ENCODE measurements around the gene CELF2. TPM values are rescaled to one million over a fixed set of nuclear protein-coding genes. Genes with fewer than 3 reads are reported as not detected.

CELF2 gene
- total RNA-seq, 1 experiment from 2014 or later: 28.7 TPM

DNA sequence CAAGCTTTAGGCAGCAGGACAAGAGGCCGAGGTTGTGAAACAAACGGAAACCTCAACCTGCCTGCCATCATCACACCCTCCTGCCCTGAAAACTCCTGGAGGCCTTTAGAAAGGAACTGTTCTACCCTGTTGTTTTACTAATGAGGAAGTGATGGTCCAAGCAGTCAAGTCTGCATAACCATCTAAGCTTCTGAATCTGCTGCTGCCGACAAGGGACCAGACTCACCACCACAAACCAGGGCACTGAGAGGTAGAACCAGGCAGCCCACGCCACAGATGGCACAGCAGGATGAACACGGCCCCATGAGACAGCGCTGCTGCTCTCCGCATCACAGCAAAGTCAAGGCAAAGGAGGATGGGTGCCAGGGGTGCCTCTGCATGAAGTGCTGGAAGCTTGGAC is 209.4 kb downstream of the CELF2 start:
- no peaks in the 10 kb centered on the region for H3K27me3 ChIP-seq (ENCODE audit: insufficient read depth, low read length)
- H2BK120ac ChIP-seq (ENCODE audit: low read depth, low read length, poor library complexity, severe bottlenecking): no peak overlapping the region

More for the DNA sequence above, 209.4 kb downstream of the CELF2 start:
- no peak overlapping the region for H2BK5ac ChIP-seq (ENCODE audit: insufficient read length, low read length)
- no peak overlapping the region for H4K8ac ChIP-seq (replicated peaks; ENCODE audit: insufficient read length, low read depth, low read length)
- H2BK20ac ChIP-seq (ENCODE audit: low read depth, low read length, poor library complexity, severe bottlenecking): no peak overlapping the region
- H3K4me2 ChIP-seq (ENCODE audit: insufficient read depth, insufficient read length, low read length): no peak overlapping the region
- H3K4me1 ChIP-seq (ENCODE audit: insufficient read depth, low read length): peaks cover 5% of the 10 kb centered on the region; the same call in 1 of the 2 replicates
- H3K23ac ChIP-seq (ENCODE audit: insufficient read length, low read depth, low read length): no peak overlapping the region
- no peak overlapping the region for H3K27ac ChIP-seq (ENCODE audit: insufficient read length, low read depth, low read length)
- no peak overlapping the region for H3K14ac ChIP-seq (ENCODE audit: insufficient read depth, low read length)
- H4K5ac ChIP-seq (ENCODE audit: insufficient read length, low read depth, low read length): no peak overlapping the region
- H3K79me1 ChIP-seq (ENCODE audit: insufficient read depth, low read depth, low read length, poor library complexity, severe bottlenecking): no peaks in the 10 kb centered on the region
- peak overlapping the region in 1 of 3 experiments; percentile 30; a peak in 1 of 7 replicates for H3K27ac Mint-ChIP-seq
- 0 out of 5 replicates have a peak overlapping the region, but pooled peaks of 1 of the 2 experiments have one; percentile 34 for H3K4me3 Mint-ChIP-seq
- H3K56ac ChIP-seq (ENCODE audit: insufficient read length, low read depth, low read length): no peak overlapping the region
- no peak overlapping the region for H2AFZ ChIP-seq (ENCODE audit: low read length)
- H2BK12ac ChIP-seq (ENCODE audit: insufficient read length, low read depth, low read length): no peak overlapping the region
- H3K18ac ChIP-seq (ENCODE audit: insufficient read length, low read depth, low read length): no peak overlapping the region
- H3K27me3 Mint-ChIP-seq (ENCODE audit: low read depth): no peaks in the 10 kb centered on the region
- H3K9me3 Mint-ChIP-seq: no peaks in the 10 kb centered on the region
- H3T11ph ChIP-seq (ENCODE audit: low read length): no peak overlapping the region
- no peaks in the 10 kb centered on the region for H3K23me2 ChIP-seq (ENCODE audit: insufficient read length, low read depth, low read length, poor library complexity, severe bottlenecking)
- TF ChIP-seq, protein P1, sequence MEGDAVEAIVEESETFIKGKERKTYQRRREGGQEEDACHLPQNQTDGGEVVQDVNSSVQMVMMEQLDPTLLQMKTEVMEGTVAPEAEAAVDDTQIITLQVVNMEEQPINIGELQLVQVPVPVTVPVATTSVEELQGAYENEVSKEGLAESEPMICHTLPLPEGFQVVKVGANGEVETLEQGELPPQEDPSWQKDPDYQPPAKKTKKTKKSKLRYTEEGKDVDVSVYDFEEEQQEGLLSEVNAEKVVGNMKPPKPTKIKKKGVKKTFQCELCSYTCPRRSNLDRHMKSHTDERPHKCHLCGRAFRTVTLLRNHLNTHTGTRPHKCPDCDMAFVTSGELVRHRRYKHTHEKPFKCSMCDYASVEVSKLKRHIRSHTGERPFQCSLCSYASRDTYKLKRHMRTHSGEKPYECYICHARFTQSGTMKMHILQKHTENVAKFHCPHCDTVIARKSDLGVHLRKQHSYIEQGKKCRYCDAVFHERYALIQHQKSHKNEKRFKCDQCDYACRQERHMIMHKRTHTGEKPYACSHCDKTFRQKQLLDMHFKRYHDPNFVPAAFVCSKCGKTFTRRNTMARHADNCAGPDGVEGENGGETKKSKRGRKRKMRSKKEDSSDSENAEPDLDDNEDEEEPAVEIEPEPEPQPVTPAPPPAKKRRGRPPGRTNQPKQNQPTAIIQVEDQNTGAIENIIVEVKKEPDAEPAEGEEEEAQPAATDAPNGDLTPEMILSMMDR (conservative IDR thresholded peaks at IDR 0.05): no peak
- H2BK15ac ChIP-seq (ENCODE audit: low read depth, low read length): no peak overlapping the region
- no peaks in the 10 kb centered on the region for H3K79me2 ChIP-seq (ENCODE audit: insufficient read depth, low read length)
- H3K9me3 ChIP-seq (ENCODE audit: control insufficient read depth, low read depth, low read length): no peaks in the 10 kb centered on the region
- H2AK5ac ChIP-seq (ENCODE audit: insufficient read length, low read length): no peak overlapping the region
- no peak overlapping the region for H3K9ac ChIP-seq (ENCODE audit: extremely low read depth, insufficient read length, low read length)
- H3K4ac ChIP-seq (ENCODE audit: low read depth, low read length): no peak overlapping the region
- peaks cover 22 to 23% of the 10 kb centered on the region in 2 experiments for H3K4me1 Mint-ChIP-seq
- no CpG with 5 or more reads among the region's 7 CpGs for WGBS (ENCODE audit: extremely low coverage, insufficient read length, low lambda C conversion rate)
- H4K20me1 ChIP-seq (ENCODE audit: control insufficient read depth, insufficient read depth, insufficient read length): peaks cover 3% of the 10 kb centered on the region
- DNase-seq: no peak
- H3K36me3 Mint-ChIP-seq (ENCODE audit: insufficient read depth in 1 of 3, low read depth in 3 of 3): no peaks in the 10 kb centered on the region
- H4K91ac ChIP-seq (ENCODE audit: insufficient read length, low read depth, low read length): no peak overlapping the region
